ENCODE data around the gene KCNMA1. TPM values are rescaled to one million over a fixed set of nuclear protein-coding genes. Genes with fewer than 3 reads are reported as not detected.

The KCNMA1 gene
- total RNA-seq, 1 experiment from 2014 or later: 0.70 TPM

DNA sequence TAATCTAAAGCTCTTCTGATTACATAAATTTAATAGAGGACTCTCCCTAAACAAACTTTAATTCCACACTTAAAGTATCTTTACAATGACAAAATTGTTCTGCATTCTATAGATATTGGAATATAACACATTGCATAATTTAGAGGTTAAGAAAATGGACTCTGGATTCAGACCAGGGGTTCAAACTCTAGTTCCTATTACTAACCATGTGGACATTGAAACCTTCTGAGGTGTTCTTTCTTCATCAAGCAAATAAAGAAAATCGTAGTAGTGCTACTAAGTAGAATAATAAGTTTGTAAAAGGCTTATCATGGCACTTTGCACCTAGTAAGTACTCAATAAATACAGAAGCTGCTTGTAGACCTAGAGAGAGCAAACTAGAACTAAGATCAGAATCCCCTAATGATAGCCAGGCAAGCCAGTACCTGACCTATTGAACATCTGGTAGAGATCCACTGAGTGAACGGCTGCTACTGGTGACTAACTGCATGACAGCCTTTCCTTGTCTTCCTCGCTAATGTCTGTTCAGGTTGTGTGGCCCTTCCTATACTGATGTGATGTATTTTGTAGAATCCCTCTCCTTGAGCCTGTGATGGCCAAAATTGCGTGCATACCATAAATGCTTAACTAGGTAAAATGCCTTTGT is 430.3 kb downstream of the KCNMA1 start:
- no peaks in the 10 kb centered on the region for H3K4me1 ChIP-seq (replicated peaks; ENCODE audit: insufficient read depth)
- TF ChIP-seq, protein P1, sequence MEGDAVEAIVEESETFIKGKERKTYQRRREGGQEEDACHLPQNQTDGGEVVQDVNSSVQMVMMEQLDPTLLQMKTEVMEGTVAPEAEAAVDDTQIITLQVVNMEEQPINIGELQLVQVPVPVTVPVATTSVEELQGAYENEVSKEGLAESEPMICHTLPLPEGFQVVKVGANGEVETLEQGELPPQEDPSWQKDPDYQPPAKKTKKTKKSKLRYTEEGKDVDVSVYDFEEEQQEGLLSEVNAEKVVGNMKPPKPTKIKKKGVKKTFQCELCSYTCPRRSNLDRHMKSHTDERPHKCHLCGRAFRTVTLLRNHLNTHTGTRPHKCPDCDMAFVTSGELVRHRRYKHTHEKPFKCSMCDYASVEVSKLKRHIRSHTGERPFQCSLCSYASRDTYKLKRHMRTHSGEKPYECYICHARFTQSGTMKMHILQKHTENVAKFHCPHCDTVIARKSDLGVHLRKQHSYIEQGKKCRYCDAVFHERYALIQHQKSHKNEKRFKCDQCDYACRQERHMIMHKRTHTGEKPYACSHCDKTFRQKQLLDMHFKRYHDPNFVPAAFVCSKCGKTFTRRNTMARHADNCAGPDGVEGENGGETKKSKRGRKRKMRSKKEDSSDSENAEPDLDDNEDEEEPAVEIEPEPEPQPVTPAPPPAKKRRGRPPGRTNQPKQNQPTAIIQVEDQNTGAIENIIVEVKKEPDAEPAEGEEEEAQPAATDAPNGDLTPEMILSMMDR (conservative IDR thresholded peaks at IDR 0.05): no peak
- no peak for TF ChIP-seq EZH2 (IDR thresholded peaks at IDR 0.05; ENCODE audit: low read depth)
- no peak overlapping the region for H3K27ac ChIP-seq
- no peaks in the 10 kb centered on the region for H3K36me3 ChIP-seq (ENCODE audit: low read depth)
- H3K4me3 ChIP-seq: no peak overlapping the region
- no peak for DNase-seq
- H2AFZ ChIP-seq: no peak overlapping the region
- POLR2A ChIA-PET (ENCODE audit: unreplicated experiment): no interaction called here
- no peaks in the 10 kb centered on the region for H3K27me3 ChIP-seq (ENCODE audit: insufficient read depth, low read depth)
- no peaks in the 10 kb centered on the region for H3K9me2 ChIP-seq (ENCODE audit: insufficient read depth)
- CTCF ChIA-PET: no interaction called here
- no TSS peak for BruUV-seq (replicated peaks)
- no peaks in the 10 kb centered on the region; the same call in 1 of the 2 replicates for H3K9me3 ChIP-seq (ENCODE audit: insufficient read depth, low read depth)
- H3K4me2 ChIP-seq: no peak overlapping the region
- no peaks in the 10 kb centered on the region for H4K20me1 ChIP-seq (ENCODE audit: insufficient read depth)
- no peaks in the 10 kb centered on the region for H3F3A ChIP-seq (ENCODE audit: insufficient read depth, low read depth)
- no peaks in the 10 kb centered on the region for H3K79me2 ChIP-seq (ENCODE audit: low read depth)
- intact Hi-C loops (cut with micrococcal nuclease; ENCODE audit: unreplicated experiment): no loop called here

DNA sequence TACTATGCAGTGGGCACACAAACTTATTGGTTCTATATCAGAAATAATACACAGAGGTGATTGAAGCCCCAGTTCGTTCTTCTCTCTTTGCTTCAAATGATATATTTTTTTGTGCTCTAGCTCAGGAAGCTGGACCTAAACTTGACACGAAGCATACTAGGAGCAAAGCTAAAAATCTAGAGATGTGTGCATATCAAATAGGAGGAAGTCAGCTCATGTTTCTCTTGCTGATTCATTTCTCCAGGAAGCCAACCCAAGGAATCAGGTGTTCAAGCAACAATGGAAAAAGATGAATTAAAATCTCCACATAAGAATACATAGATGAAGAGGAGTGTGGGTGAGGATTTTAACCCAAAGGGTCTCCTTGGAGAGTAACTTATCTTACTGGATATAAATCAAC is 432.5 kb downstream of the KCNMA1 start:
- no peaks in the 10 kb centered on the region for H3K79me2 ChIP-seq (ENCODE audit: low read depth)
- no TSS peak for BruUV-seq (replicated peaks)
- intact Hi-C loops (cut with micrococcal nuclease; ENCODE audit: unreplicated experiment): no loop called here
- H2AFZ ChIP-seq: no peak overlapping the region
- no peak overlapping the region for H3K27ac ChIP-seq
- POLR2A ChIA-PET (ENCODE audit: unreplicated experiment): no interaction called here
- H3K9me2 ChIP-seq (ENCODE audit: insufficient read depth): no peaks in the 10 kb centered on the region
- no peaks in the 10 kb centered on the region for H3K4me1 ChIP-seq (replicated peaks; ENCODE audit: insufficient read depth)
- H3K9me3 ChIP-seq (ENCODE audit: insufficient read depth, low read depth): no peaks in the 10 kb centered on the region; the same call in 1 of the 2 replicates
- H3K27me3 ChIP-seq (ENCODE audit: insufficient read depth, low read depth): no peaks in the 10 kb centered on the region
- DNase-seq: no peak
- TF ChIP-seq, protein P1 (conservative IDR thresholded peaks at IDR 0.05): no peak
- TF ChIP-seq EZH2 (IDR thresholded peaks at IDR 0.05; ENCODE audit: low read depth): no peak
- no peaks in the 10 kb centered on the region for H4K20me1 ChIP-seq (ENCODE audit: insufficient read depth)
- CTCF ChIA-PET: no interaction called here
- H3K36me3 ChIP-seq (ENCODE audit: low read depth): no peaks in the 10 kb centered on the region
- H3F3A ChIP-seq (ENCODE audit: insufficient read depth, low read depth): no peaks in the 10 kb centered on the region
- H3K4me2 ChIP-seq: no peak overlapping the region
- H3K4me3 ChIP-seq: no peak overlapping the region

DNA sequence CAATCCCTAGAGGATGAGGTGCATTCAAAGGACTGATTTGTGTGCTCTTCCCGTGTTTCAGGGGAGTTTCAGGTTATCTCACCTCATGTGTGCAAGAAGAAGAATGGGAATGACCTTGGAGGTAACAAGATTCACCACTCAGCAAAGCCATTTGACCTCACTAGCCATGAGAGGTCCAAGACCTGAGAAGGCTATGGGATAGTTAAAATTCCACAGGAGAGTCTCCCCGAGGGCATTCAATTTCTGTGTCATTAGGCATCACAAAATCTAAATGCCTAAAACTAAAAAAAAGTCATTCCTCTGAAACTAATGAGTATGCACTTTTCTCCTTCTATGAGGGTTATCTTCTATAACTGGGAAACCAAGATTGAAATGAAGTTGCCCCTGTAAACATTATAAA is 433.4 kb downstream of the KCNMA1 start:
- ChIA-PET POLR2A (ENCODE audit: unreplicated experiment) (no interaction called here), CTCF (no interaction called here)
- H3K4me3 ChIP-seq: no peak overlapping the region
- no TSS peak for BruUV-seq (replicated peaks)
- no peaks in the 10 kb centered on the region for H4K20me1 ChIP-seq (ENCODE audit: insufficient read depth)
- H2AFZ ChIP-seq: no peak overlapping the region
- intact Hi-C loops (cut with micrococcal nuclease; ENCODE audit: unreplicated experiment): no loop called here
- no peaks in the 10 kb centered on the region for H3K27me3 ChIP-seq (ENCODE audit: insufficient read depth, low read depth)
- H3F3A ChIP-seq (ENCODE audit: insufficient read depth, low read depth): no peaks in the 10 kb centered on the region
- no peak overlapping the region for H3K4me2 ChIP-seq
- no peaks in the 10 kb centered on the region for H3K4me1 ChIP-seq (replicated peaks; ENCODE audit: insufficient read depth)
- no peaks in the 10 kb centered on the region for H3K36me3 ChIP-seq (ENCODE audit: low read depth)
- H3K27ac ChIP-seq: no peak overlapping the region
- TF ChIP-seq, protein P1 (conservative IDR thresholded peaks at IDR 0.05): no peak
- TF ChIP-seq EZH2 (IDR thresholded peaks at IDR 0.05; ENCODE audit: low read depth): no peak
- no peaks in the 10 kb centered on the region for H3K79me2 ChIP-seq (ENCODE audit: low read depth)
- DNase-seq: no peak
- no peaks in the 10 kb centered on the region for H3K9me2 ChIP-seq (ENCODE audit: insufficient read depth)
- no peaks in the 10 kb centered on the region; the same call in 1 of the 2 replicates for H3K9me3 ChIP-seq (ENCODE audit: insufficient read depth, low read depth)

All from PC-9 (cell line).